Measurements from ENCODE around the gene RGS12. TPM values are rescaled to one million over a fixed set of nuclear protein-coding genes. Genes with fewer than 3 reads are reported as not detected.

Gene RGS12
- total RNA-seq, 5 donors from 2014 or later (not counting 1 experiment from before 2014, with no cell fraction given): 6.4 to 15.3 (median 10.5) TPM

DNA sequence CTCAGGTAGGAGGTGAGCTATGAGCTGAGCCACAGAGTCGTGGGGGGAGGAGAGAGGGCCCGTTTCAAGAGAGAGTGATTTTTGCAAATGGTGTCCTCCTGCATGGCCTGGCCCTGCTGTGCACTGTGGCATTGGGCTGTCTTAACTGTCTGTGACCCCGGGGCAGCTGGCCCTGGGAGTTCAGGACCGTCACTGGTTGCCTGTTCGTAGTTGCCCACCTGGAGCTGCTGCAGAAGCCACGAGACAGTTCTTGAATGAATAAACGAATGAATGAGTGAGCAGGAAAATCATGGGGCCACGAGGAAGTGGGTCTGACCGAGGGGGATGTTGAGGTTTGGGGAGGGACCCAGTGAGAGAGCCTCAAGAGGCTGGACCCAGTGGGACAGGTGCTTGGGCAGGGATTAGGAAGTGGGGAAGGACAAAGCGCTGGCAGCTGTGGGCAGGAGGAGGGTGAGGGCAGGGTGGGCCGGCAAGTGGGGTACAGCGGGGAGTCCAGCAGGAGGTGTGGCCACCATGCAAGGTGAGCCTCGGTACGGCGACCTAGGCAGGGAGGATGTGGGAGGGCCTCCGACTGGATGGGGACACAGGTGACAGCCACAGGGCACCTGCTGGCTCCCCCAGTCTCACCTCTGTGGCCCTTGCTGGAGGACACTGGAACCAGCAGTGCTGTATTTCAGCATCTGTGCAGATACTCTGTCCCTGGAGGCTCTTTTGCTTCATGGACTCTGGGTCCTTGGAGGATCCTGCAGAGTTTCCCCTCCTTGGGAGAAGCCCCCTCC lies 10.2 kb downstream of the RGS12 start:
- Mint-ChIP-seq H3K4me1 (peaks cover 65 to 83% (median 68%) of the 10 kb centered on the region in 3 donors), H3K27me3 (no peaks in the 10 kb centered on the region), H3K27ac (peak overlapping the region; percentile 64 to 82), H3K36me3 (no peaks in the 10 kb centered on the region), H3K4me3 (peak overlapping the region; percentile 73 to 95 (median 82)), H3K9me3 (peaks cover 0 to 4% (median under 1%) of the 10 kb centered on the region in 3 donors)
- H3K27me3 ChIP-seq (replicated peaks in 1 of 2; ENCODE audit: control insufficient read depth in 2 of 2, extremely low read depth in 1 of 2, insufficient read depth in 2 of 2, low read length in 1 of 2): peaks cover 0 to 23% of the 10 kb centered on the region in 2 experiments
- ChIA-PET POLR2A (no interaction called here), CTCF (no interaction called here)
- H3K27ac ChIP-seq (ENCODE audit: low read length): no peak overlapping the region
- H3K4me1 ChIP-seq (ENCODE audit: control insufficient read depth in 1 of 2, extremely low read depth in 1 of 2, insufficient read depth in 2 of 2, low read length in 2 of 2): peaks cover 49 to 68% of the 10 kb centered on the region in 2 experiments
- ATAC-seq (replicated peaks in 1 of 4) (peak in 2 of 4 experiments; percentile 6 to 11), DNase-seq (peak in 7 of 35 experiments; percentile 13 to 44 (median 17))
- H3K36me3 ChIP-seq (ENCODE audit: control insufficient read depth in 2 of 2, extremely low read depth in 1 of 2, insufficient read depth in 1 of 2, low read length in 1 of 2): no peaks in the 10 kb centered on the region
- no peaks in the 10 kb centered on the region for H3K9me3 ChIP-seq
- H3K4me3 ChIP-seq (ENCODE audit: control insufficient read depth in 1 of 2, extremely low read depth in 1 of 2, low read length in 1 of 2): peak overlapping the region; percentile 27 to 63
- 3% methylated on average over 16 of the region's 16 CpGs for WGBS (ENCODE audit: insufficient coverage)

DNA sequence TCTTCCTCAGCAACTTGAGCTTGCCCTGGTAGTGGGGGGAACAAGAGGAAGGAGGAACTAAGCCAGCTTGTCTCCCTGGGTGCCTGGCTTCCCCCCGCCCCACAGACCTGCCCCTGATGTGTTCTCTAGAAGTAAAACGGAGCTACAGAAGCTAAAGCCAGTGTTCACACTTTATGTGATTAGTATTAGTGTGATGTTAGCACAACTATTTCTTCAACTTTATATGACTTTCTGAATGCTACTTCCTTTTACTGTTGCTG lies 10.7 kb downstream of the RGS12 start:
- DNase-seq (no peak), ATAC-seq (replicated peaks in 1 of 4) (no peak)
- H3K27me3 ChIP-seq (replicated peaks in 1 of 2; ENCODE audit: control insufficient read depth in 2 of 2, extremely low read depth in 1 of 2, insufficient read depth in 2 of 2, low read length in 1 of 2): peaks cover 0 to 23% of the 10 kb centered on the region in 2 experiments
- no CpG with 5 or more reads among the region's 2 CpGs for WGBS (ENCODE audit: insufficient coverage)
- no peaks in the 10 kb centered on the region for H3K36me3 ChIP-seq (ENCODE audit: control insufficient read depth in 2 of 2, extremely low read depth in 1 of 2, insufficient read depth in 1 of 2, low read length in 1 of 2)
- Mint-ChIP-seq H3K4me1 (peaks cover 68 to 81% (median 71%) of the 10 kb centered on the region in 3 donors), H3K4me3 (peak overlapping the region in 2 of 3 donors; percentile 31 to 95), H3K27me3 (no peaks in the 10 kb centered on the region), H3K36me3 (no peaks in the 10 kb centered on the region), H3K9me3 (no peaks in the 10 kb centered on the region), H3K27ac (no peak overlapping the region)
- ChIA-PET CTCF (no interaction called here), POLR2A (no interaction called here)
- H3K9me3 ChIP-seq: no peaks in the 10 kb centered on the region
- H3K4me1 ChIP-seq (ENCODE audit: control insufficient read depth in 1 of 2, extremely low read depth in 1 of 2, insufficient read depth in 2 of 2, low read length in 2 of 2): peaks cover 49 to 68% of the 10 kb centered on the region in 2 experiments
- no peak overlapping the region for H3K4me3 ChIP-seq (ENCODE audit: control insufficient read depth in 1 of 2, extremely low read depth in 1 of 2, low read length in 1 of 2)
- no peak overlapping the region for H3K27ac ChIP-seq (ENCODE audit: low read length)

- ChIA-PET POLR2A (no interaction called here), CTCF (interaction anchor here in 1 of 2 donors (0.5 kb wide), 1 partner anchor 20 kb away, joined by 5 read pairs; no protein-coding TSS in a partner anchor)
- no peaks in the 10 kb centered on the region for H3K36me3 Mint-ChIP-seq
- Histone ChIP-seq H3K9me3 (no peaks in the 10 kb centered on the region), H3K27me3 (replicated peaks in 1 of 2; ENCODE audit: control insufficient read depth in 2 of 2, extremely low read depth in 1 of 2, insufficient read depth in 2 of 2, low read length in 1 of 2) (peaks cover 0 to 23% of the 10 kb centered on the region in 2 experiments), H3K4me3 (ENCODE audit: control insufficient read depth in 1 of 2, extremely low read depth in 1 of 2, low read length in 1 of 2) (no peak overlapping the region), H3K4me1 (ENCODE audit: control insufficient read depth in 1 of 2, extremely low read depth in 1 of 2, insufficient read depth in 2 of 2, low read length in 2 of 2) (peaks cover 49 to 68% of the 10 kb centered on the region in 2 experiments), H3K27ac (ENCODE audit: low read length) (no peak overlapping the region), H3K36me3 (ENCODE audit: control insufficient read depth in 2 of 2, extremely low read depth in 1 of 2, insufficient read depth in 1 of 2, low read length in 1 of 2) (no peaks in the 10 kb centered on the region)
- ATAC-seq (replicated peaks in 1 of 4) (no peak), DNase-seq (no peak)
- no peaks in the 10 kb centered on the region for H3K27me3 Mint-ChIP-seq
- peaks cover 67 to 75% (median 70%) of the 10 kb centered on the region in 3 donors for H3K4me1 Mint-ChIP-seq
- no peaks in the 10 kb centered on the region for H3K9me3 Mint-ChIP-seq
- peak overlapping the region in 1 of 3 donors; percentile 95 for H3K4me3 Mint-ChIP-seq
- no peak overlapping the region for H3K27ac Mint-ChIP-seq
- 94% methylated on average over 5 of the region's 15 CpGs for WGBS (ENCODE audit: insufficient coverage)
Measured at GRCh38 chr4:3303923-3304710, 11.3 kb downstream of the RGS12 start.

DNA sequence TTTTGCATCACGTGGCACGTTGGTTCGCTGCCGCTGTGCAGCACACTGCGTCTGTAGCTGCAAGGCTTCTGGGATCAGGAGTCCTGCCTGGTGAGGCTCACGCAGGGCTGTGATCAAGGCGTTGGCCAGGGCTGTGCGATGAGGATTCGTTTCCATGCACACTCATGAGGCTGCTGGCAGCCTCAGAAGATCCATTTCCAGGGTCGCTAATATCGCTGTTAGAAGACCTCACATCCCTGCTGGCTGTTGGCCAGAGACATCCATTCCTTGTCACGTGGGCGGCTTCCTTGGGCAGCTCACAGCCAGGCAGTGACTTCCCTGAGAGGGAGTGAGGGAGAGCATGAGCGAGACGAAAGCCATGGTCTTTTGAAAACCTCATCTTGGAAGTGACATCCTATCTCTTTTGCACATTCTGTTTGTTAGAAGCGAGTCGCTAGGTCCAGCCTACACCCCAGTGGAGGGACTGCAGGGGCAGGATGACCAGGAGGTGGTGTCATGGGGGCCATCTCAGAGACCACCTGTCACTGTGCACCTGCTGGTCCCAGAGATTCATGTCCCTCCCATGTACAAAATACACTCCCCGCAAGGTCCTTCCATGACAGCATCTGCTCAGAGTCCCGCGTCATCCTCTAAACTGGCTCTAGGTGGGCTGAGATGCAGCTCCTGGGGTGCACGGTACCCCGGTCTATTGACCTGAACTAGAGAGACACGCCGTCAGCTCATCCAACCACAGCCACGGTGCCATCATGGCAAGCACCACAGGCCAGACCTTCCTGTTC lies 12.2 kb downstream of the RGS12 start:
- Mint-ChIP-seq H3K36me3 (no peaks in the 10 kb centered on the region), H3K4me1 (peaks cover 60 to 66% (median 61%) of the 10 kb centered on the region in 3 donors), H3K27ac (peak overlapping the region in 1 of 2 donors; percentile 74), H3K9me3 (no peaks in the 10 kb centered on the region), H3K4me3 (peak overlapping the region in 1 of 3 donors; percentile 95), H3K27me3 (no peaks in the 10 kb centered on the region)
- peak overlapping the region in 1 of 2 donors; percentile 18 for H3K4me3 ChIP-seq (ENCODE audit: control insufficient read depth in 1 of 2, extremely low read depth in 1 of 2, low read length in 1 of 2)
- peak overlapping the region; percentile 29 for H3K27ac ChIP-seq (ENCODE audit: low read length)
- ATAC-seq (replicated peaks in 1 of 4) (no peak), DNase-seq (no peak)
- peaks cover 0 to 23% of the 10 kb centered on the region in 2 experiments for H3K27me3 ChIP-seq (replicated peaks in 1 of 2; ENCODE audit: control insufficient read depth in 2 of 2, extremely low read depth in 1 of 2, insufficient read depth in 2 of 2, low read length in 1 of 2)
- ChIA-PET CTCF (interaction anchor here in 1 of 2 donors (0.5 kb wide), 1 partner anchor 19 kb away, joined by 5 read pairs; no protein-coding TSS in a partner anchor), POLR2A (no interaction called here)
- H3K36me3 ChIP-seq (ENCODE audit: control insufficient read depth in 2 of 2, extremely low read depth in 1 of 2, insufficient read depth in 1 of 2, low read length in 1 of 2): no peaks in the 10 kb centered on the region
- peaks cover 45 to 63% of the 10 kb centered on the region in 2 experiments for H3K4me1 ChIP-seq (ENCODE audit: control insufficient read depth in 1 of 2, extremely low read depth in 1 of 2, insufficient read depth in 2 of 2, low read length in 2 of 2)
- WGBS (ENCODE audit: insufficient coverage): 93% methylated on average over 20 of the region's 25 CpGs
- no peaks in the 10 kb centered on the region for H3K9me3 ChIP-seq

DNA sequence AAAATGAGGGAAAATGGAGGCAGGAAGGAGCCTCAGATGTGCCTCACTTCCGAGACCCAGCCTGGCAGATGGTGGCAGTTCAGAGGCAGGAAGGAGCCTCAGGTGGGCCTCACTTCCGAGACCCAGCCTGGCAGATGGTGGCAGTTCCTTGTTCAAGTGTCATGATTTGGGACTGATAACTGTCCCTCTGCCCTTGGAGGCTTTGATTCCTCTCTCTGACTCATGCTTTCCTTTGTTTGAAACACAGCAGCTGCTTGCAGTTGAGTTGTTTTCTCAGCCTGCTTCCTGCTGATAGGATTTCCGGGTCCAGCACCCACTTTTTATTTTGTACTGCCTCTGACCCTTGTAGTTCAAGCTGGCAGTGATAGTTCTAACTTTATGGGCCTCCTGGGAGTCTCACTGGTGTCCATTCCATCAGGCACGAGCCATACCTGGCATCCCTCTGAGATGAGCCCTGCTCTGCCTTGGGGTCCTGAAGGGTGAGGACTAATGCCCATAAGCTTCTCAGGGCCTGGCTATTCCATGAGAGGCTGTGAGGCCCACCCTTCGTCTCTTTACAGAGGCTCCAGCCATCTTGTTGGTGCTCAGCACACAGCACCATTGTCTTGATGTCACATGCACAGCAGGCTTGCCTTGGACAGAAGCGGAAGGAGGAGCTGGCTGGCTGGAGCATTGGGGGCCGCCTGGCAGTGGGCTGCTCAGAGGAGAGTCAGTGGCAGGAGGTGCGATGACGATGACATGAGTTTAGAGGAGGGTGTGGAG lies 13.0 kb downstream of the RGS12 start:
- ChIA-PET POLR2A (no interaction called here), CTCF (no interaction called here)
- WGBS (ENCODE audit: insufficient coverage): 76% methylated on average over 9 of the region's 9 CpGs
- H3K27ac Mint-ChIP-seq: peak overlapping the region in 1 of 2 donors; percentile 74
- DNase-seq: peak in 11 of 35 experiments; percentile 14 to 40 (median 30)
- H3K36me3 ChIP-seq (ENCODE audit: control insufficient read depth in 2 of 2, extremely low read depth in 1 of 2, insufficient read depth in 1 of 2, low read length in 1 of 2): no peaks in the 10 kb centered on the region
- H3K9me3 ChIP-seq: no peaks in the 10 kb centered on the region
- H3K27ac ChIP-seq (ENCODE audit: low read length): peak overlapping the region; percentile 29
- H3K4me1 Mint-ChIP-seq: peaks cover 57 to 68% (median 58%) of the 10 kb centered on the region in 3 donors
- H3K27me3 Mint-ChIP-seq: no peaks in the 10 kb centered on the region
- no peak for ATAC-seq (replicated peaks in 1 of 4)
- peaks cover 0 to 23% of the 10 kb centered on the region in 2 experiments for H3K27me3 ChIP-seq (replicated peaks in 1 of 2; ENCODE audit: control insufficient read depth in 2 of 2, extremely low read depth in 1 of 2, insufficient read depth in 2 of 2, low read length in 1 of 2)
- H3K4me3 ChIP-seq (ENCODE audit: control insufficient read depth in 1 of 2, extremely low read depth in 1 of 2, low read length in 1 of 2): no peak overlapping the region
- no peaks in the 10 kb centered on the region for H3K36me3 Mint-ChIP-seq
- H3K4me3 Mint-ChIP-seq: peak overlapping the region in 1 of 3 donors; percentile 95
- no peaks in the 10 kb centered on the region for H3K9me3 Mint-ChIP-seq
- peaks cover 42 to 55% of the 10 kb centered on the region in 2 experiments for H3K4me1 ChIP-seq (ENCODE audit: control insufficient read depth in 1 of 2, extremely low read depth in 1 of 2, insufficient read depth in 2 of 2, low read length in 2 of 2)
